Measurements from ENCODE around the gene ONECUT3.

DNA sequence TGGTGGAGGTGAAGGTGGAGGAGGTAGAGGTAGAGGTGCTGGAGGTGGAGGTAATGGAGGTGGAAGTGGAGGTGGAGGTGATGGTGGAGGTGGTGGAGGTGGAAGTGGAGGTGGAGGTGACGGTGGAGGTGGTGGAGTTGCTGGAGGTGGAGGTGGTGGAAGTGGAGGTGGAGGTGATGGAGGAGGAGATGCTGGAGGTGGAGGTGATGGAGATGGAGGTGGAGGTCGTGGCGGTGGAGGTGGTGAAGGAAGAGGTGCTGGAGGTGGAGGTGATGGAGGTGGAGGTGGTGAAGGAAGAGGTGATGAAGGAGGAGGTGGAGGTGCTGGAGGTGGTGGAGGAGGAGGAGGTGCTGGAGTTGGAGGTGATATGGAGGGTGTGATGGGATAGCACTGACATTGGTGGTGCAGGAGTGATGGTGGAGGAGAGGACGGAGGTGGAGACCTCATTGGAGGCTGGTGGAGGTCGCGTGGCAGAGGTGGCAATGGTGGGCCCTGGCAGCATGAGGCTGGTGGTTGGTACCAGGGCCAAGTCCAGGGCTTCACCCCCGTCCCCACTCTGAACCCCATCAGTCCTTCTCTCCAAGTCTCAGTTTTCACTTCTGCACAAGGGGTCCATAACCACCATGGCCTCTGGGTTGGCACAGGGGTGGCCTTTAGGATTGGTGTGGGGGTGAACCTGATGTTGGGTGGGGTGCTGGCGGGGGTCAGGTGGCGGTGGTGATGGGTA is 15.8 kb downstream of the ONECUT3 start:
- TF ChIP-seq CTCF (IDR thresholded peaks at IDR 0.05; ENCODE audit: insufficient read depth, low read length) (no peak), POLR2AphosphoS5 (IDR thresholded peaks at IDR 0.05; ENCODE audit: low read depth) (no peak)
